Activated naive CD8-positive, alpha-beta T cell treated with anti-CD3 and anti-CD28 coated beads, Interleukin-2, amount 10 ng/mL, durations not matched to agents 7 days and 5 days (primary cell): Measurements from ENCODE around the gene LSS. TPM values are rescaled to one million over a fixed set of nuclear protein-coding genes. Genes with fewer than 3 reads are reported as not detected.

Experiments
- total RNA-seq, 2 experiments: library from RNA; stranded (reverse); gene quantifications; one replicate each; pipeline ENCODE4 v1.2.3, GENCODE V29; 2021

LSS gene
- total RNA-seq, 2 experiments from 2014 or later: 57.6 to 66.7 TPM

Other genes with a start within 250 kb of the LSS start
- gene COL6A1, start 247.0 kb downstream of the LSS start, total RNA-seq: 1 to 10 TPM; 3.5 to 3.8 TPM
- 10 to 100 TPM; 23.8 to 23.9 TPM for gene COL6A2, start 130.7 kb downstream of the LSS start, total RNA-seq
- 1 to 10 TPM in 1 of 2 experiments, under 1 TPM in 1; 0.65 to 1.3 TPM for gene FTCD, start 73.2 kb downstream of the LSS start, total RNA-seq
- gene SPATC1L, start 44.3 kb downstream of the LSS start, total RNA-seq: 1 to 10 TPM; 7.6 to 8.9 TPM
- gene MCM3AP, start 56.8 kb upstream of the LSS start, total RNA-seq: 100 to 1,000 TPM; 130 to 150 TPM
- 10 to 100 TPM in 1 of 2 experiments, 1 to 10 TPM in 1; 9.6 to 10.7 TPM for gene YBEY, start 57.6 kb upstream of the LSS start, total RNA-seq
- gene C21orf58, start 95.1 kb upstream of the LSS start, total RNA-seq: 10 to 100 TPM; 50.1 to 53.9 TPM
- gene PCNT, start 95.4 kb upstream of the LSS start, total RNA-seq: 10 to 100 TPM; 85.4 to 86.1 TPM
- 10 to 100 TPM; 78.7 to 78.8 TPM for gene DIP2A, start 230.1 kb upstream of the LSS start, total RNA-seq